HUDEP-2 (cell line): ENCODE measurements around the gene GPR158.

Source experiments
- DNase-seq, 76 experiments: peaks; one replicate each; lab custom pipeline; 2025; ENCODE audit not compliant: unreplicated experiment in 76 of 76; lab: John Stamatoyannopoulos, UW

GPR158 gene

GRCh38 chr10:25562547-25562946 lies 387.7 kb downstream of the GPR158 start:
- DNase-seq: no peak

GRCh38 chr10:25564351-25564750 lies 389.6 kb downstream of the GPR158 start:
- no peak for DNase-seq

- DNase-seq: no peak
Measured at GRCh38 chr10:25565570-25565969, 390.8 kb downstream of the GPR158 start.

- DNase-seq: no peak
Measured at GRCh38 chr10:25573316-25573715, 398.5 kb downstream of the GPR158 start.

- no peak for DNase-seq
Measured at GRCh38 chr10:25575343-25575742, 400.5 kb downstream of the GPR158 start.

GRCh38 chr10:25578061-25578460 lies 403.3 kb downstream of the GPR158 start:
- DNase-seq: no peak

GRCh38 chr10:25582961-25583360 lies 408.2 kb downstream of the GPR158 start:
- DNase-seq: no peak

- no peak for DNase-seq
Measured at GRCh38 chr10:25600651-25601050, 425.9 kb downstream of the GPR158 start.

- DNase-seq: no peak
Measured at GRCh38 chr10:25604591-25604990, 429.8 kb downstream of the GPR158 start.

GRCh38 chr10:25614652-25615051 lies 439.9 kb downstream of the GPR158 start:
- DNase-seq: no peak

- no peak for DNase-seq
Measured at GRCh38 chr10:25615926-25616325, 441.1 kb downstream of the GPR158 start.

- DNase-seq: no peak
Measured at GRCh38 chr10:25616903-25617592, 442.2 kb downstream of the GPR158 start.

- no peak for DNase-seq
Measured at GRCh38 chr10:25627606-25628005, 452.8 kb downstream of the GPR158 start.

GRCh38 chr10:25629333-25629732 lies 454.5 kb downstream of the GPR158 start:
- no peak for DNase-seq

- no peak for DNase-seq
Measured at GRCh38 chr10:25631471-25631870, 456.7 kb downstream of the GPR158 start.

GRCh38 chr10:25632802-25633201 lies 458.0 kb downstream of the GPR158 start:
- no peak for DNase-seq

- no peak for DNase-seq
Measured at GRCh38 chr10:25633542-25633941, 458.7 kb downstream of the GPR158 start.

- DNase-seq: peak in 1 of 76 experiments; percentile 0
Measured at GRCh38 chr10:25639646-25640045, 464.8 kb downstream of the GPR158 start.

GRCh38 chr10:25641595-25641994 lies 466.8 kb downstream of the GPR158 start:
- no peak for DNase-seq

- no peak for DNase-seq
Measured at GRCh38 chr10:25642721-25643120, 467.9 kb downstream of the GPR158 start.

GRCh38 chr10:25646371-25646770 lies 471.6 kb downstream of the GPR158 start:
- DNase-seq: no peak

GRCh38 chr10:25651534-25651933 lies 476.7 kb downstream of the GPR158 start:
- no peak for DNase-seq
